HEK293 (cell line): ENCODE measurements around the gene ZDHHC11.

Experiments
- CTCF ChIA-PET: fragments of 350-600 bp; formaldehyde crosslinking; extraction: SDS; loops from one replicate; lab custom pipeline; 2021; ENCODE audit warnings: antibody characterized with exemption; lab: Yijun Ruan, JAX
- POLR2A ChIA-PET: fragments of 300-600 bp; formaldehyde crosslinking; extraction: SDS; loops from one replicate; lab custom pipeline; 2020; ENCODE audit warnings: antibody characterized with exemption, inconsistent platforms; lab: Yijun Ruan, JAX
- H3K27ac ChIP-seq: fragments of 200-500 bp; sonication (Bioruptor generic); 2 replicates; pipeline ENCODE4 v1.5.1; 2014; ENCODE audit warnings: low read depth, low read length, control low read depth, inconsistent platforms; ENCODE audit errors: extremely low read depth
- H3K36me3 ChIP-seq, 2 experiments: fragments of 200-500 bp in 1 of 2; sonication (Bioruptor generic) in 1 of 2; 1 replicate in 1 of 2; 2 replicates in 1 of 2; pipeline ENCODE4 v1.5.1; 2014 to 2017; ENCODE audit warnings: inconsistent platforms in 2 of 2, low read length in 2 of 2; ENCODE audit not compliant: control insufficient read depth in 2 of 2, insufficient read depth in 1 of 2
- H3K4me1 ChIP-seq: fragments of 200-500 bp; sonication (Bioruptor generic); 2 replicates; pipeline ENCODE4 v1.5.1; 2014; ENCODE audit warnings: mild to moderate bottlenecking, low read length, inconsistent platforms; ENCODE audit not compliant: control insufficient read depth, insufficient read depth
- H3K4me3 ChIP-seq: 2 replicates; pipeline ENCODE4 v1.5.1; 2011; ENCODE audit warnings: low read depth, mild to moderate bottlenecking, control low read depth, low read length, moderate library complexity
- H3K9me3 ChIP-seq: fragments of 200-500 bp; sonication (Bioruptor generic); 2 replicates; pipeline ENCODE4 v1.5.1; 2014; ENCODE audit warnings: low read depth, low read length, inconsistent platforms; ENCODE audit not compliant: control insufficient read depth, insufficient read depth
- ATF2 ChIP-seq: fragments of 450-650 bp; formaldehyde crosslinking; IDR thresholded peaks from 2 replicates; pipeline ENCODE4 v1.5.1; 2016; ENCODE audit warnings: missing biosample characterization, missing genetic modification characterization, low read depth
- GLI2 ChIP-seq: fragments of 450-650 bp; formaldehyde crosslinking; IDR thresholded peaks from 2 replicates; pipeline ENCODE4; 2017; ENCODE audit warnings: missing biosample characterization, missing genetic modification characterization, low read depth, borderline replicate concordance
- KLF1 ChIP-seq: fragments of 450-650 bp; formaldehyde crosslinking; IDR thresholded peaks from 2 replicates; pipeline ENCODE4 v1.5.1; 2016; ENCODE audit warnings: missing biosample characterization, missing genetic modification characterization
- KLF8 ChIP-seq: fragments of 450-650 bp; formaldehyde crosslinking; IDR thresholded peaks from 2 replicates; pipeline ENCODE4 v1.5.1; 2016; ENCODE audit warnings: missing biosample characterization, missing genetic modification characterization
- MYNN ChIP-seq: fragments of 450-650 bp; formaldehyde crosslinking; IDR thresholded peaks from 2 replicates; pipeline ENCODE4 v1.5.1; 2016; ENCODE audit warnings: missing biosample characterization, missing genetic modification characterization, borderline replicate concordance
- PRDM2 ChIP-seq: fragments of 450-650 bp; formaldehyde crosslinking; IDR thresholded peaks from 2 replicates; pipeline ENCODE4 v1.5.1; 2016; ENCODE audit warnings: missing biosample characterization, missing genetic modification characterization, borderline replicate concordance
- PRDM4 ChIP-seq: fragments of 450-650 bp; formaldehyde crosslinking; IDR thresholded peaks from 2 replicates; pipeline ENCODE4 v1.5.1; 2017; ENCODE audit warnings: missing biosample characterization, missing genetic modification characterization
- ZBTB26 ChIP-seq: fragments of 450-650 bp; formaldehyde crosslinking; optimal IDR thresholded peaks from 2 replicates; pipeline ENCODE3; 2016; ENCODE audit warnings: missing biosample characterization, mild to moderate bottlenecking, missing genetic modification characterization
- ZBTB44 ChIP-seq: fragments of 450-650 bp; IDR thresholded peaks from 2 replicates; pipeline ENCODE4 v1.5.1; 2018; ENCODE audit warnings: missing biosample characterization, mild to moderate bottlenecking, missing genetic modification characterization
- ZBTB49 ChIP-seq: fragments of 450-650 bp; formaldehyde crosslinking; IDR thresholded peaks from 2 replicates; pipeline ENCODE4 v1.5.1; 2016; ENCODE audit warnings: missing biosample characterization, missing genetic modification characterization, low read depth
- ZNF138 ChIP-seq: fragments of 450-650 bp; formaldehyde crosslinking; IDR thresholded peaks from 2 replicates; pipeline ENCODE4 v1.5.1; 2016; ENCODE audit warnings: missing biosample characterization, missing genetic modification characterization, borderline replicate concordance
- ZNF19 ChIP-seq: fragments of 450-650 bp; formaldehyde crosslinking; IDR thresholded peaks from 2 replicates; pipeline ENCODE4; 2016; ENCODE audit warnings: missing biosample characterization, missing genetic modification characterization, low read depth
- ZNF391 ChIP-seq: fragments of 450-650 bp; formaldehyde crosslinking; IDR thresholded peaks from 2 replicates; pipeline ENCODE4 v1.5.1; 2016; ENCODE audit warnings: low read depth, missing biosample characterization, missing genetic modification characterization, borderline replicate concordance
- ZNF398 ChIP-seq: fragments of 450-650 bp; formaldehyde crosslinking; IDR thresholded peaks from 2 replicates; pipeline ENCODE4 v1.5.1; 2017; ENCODE audit warnings: missing biosample characterization, missing genetic modification characterization
- ZNF529 ChIP-seq: fragments of 450-650 bp; formaldehyde crosslinking; IDR thresholded peaks from 2 replicates; pipeline ENCODE4 v1.5.1; 2017; ENCODE audit warnings: missing genetic modification characterization, missing biosample characterization; ENCODE audit not compliant: insufficient replicate concordance
- ZNF623 ChIP-seq: fragments of 450-650 bp; formaldehyde crosslinking; IDR thresholded peaks from 2 replicates; pipeline ENCODE4 v1.5.1; 2016; ENCODE audit warnings: missing biosample characterization, missing genetic modification characterization
- ZNF664 ChIP-seq: fragments of 450-650 bp; formaldehyde crosslinking; IDR thresholded peaks from 2 replicates; pipeline ENCODE4 v1.5.1; 2016; ENCODE audit warnings: missing biosample characterization, missing genetic modification characterization
- ZNF776 ChIP-seq: fragments of 450-650 bp; formaldehyde crosslinking; IDR thresholded peaks from 2 replicates; pipeline ENCODE4 v1.5.0; 2017; ENCODE audit warnings: missing biosample characterization, missing genetic modification characterization, borderline replicate concordance

The ZDHHC11 gene

GRCh38 chr5:893711-894110, 42.9 kb upstream of the ZDHHC11 start (continued):
- TF ChIP-seq PRDM4 (tag by site-specific recombination), result no peak
- TF ChIP-seq ATF2, result no peak

GRCh38 chr5:893137-893506, 42.3 kb upstream of the ZDHHC11 start:
- peak overlapping the region; percentile 90 for H3K4me3 ChIP-seq
- ChIA-PET POLR2A (interaction anchor here (0.6 to 1.7 kb wide), 13 partner anchors 8 to 447 kb away, joined by 3 to 5 read pairs (median 4); partner anchors contain the start of gene TPPP), CTCF (interaction anchor here (2.6 to 3.5 kb wide), 2 partner anchors 9 to 13 kb away, joined by 11 to 18 read pairs; no protein-coding TSS in a partner anchor)
- H3K9me3 ChIP-seq, result no peaks in the 10 kb centered on the region
- H3K4me1 ChIP-seq, result peaks cover 7% of the 10 kb centered on the region; the same call in 1 of the 2 replicates
- peaks cover 47 to 71% of the 10 kb centered on the region in 2 experiments for H3K36me3 ChIP-seq
- peak overlapping the region; percentile 86; the same call in 1 of the 2 replicates for H3K27ac ChIP-seq
- TF ChIP-seq ZNF776 (tag by site-specific recombination), result no peak
- 0 out of 2 replicates have a peak, but pooled peaks have one; percentile 13 for TF ChIP-seq KLF1 (tag by site-specific recombination)
- TF ChIP-seq ZNF529, result no peak
- TF ChIP-seq ZBTB44, result no peak
- TF ChIP-seq ZBTB49 (tag by site-specific recombination), result no peak
- TF ChIP-seq ZNF623 (tag by site-specific recombination), result no peak
- TF ChIP-seq ZNF19 (tag by site-specific recombination), result no peak
- TF ChIP-seq MYNN (tag by site-specific recombination), result no peak
- no peak for TF ChIP-seq ZBTB26 (tag by site-specific recombination)
- no peak for TF ChIP-seq ZNF398 (tag by site-specific recombination)
- no peak for TF ChIP-seq GLI2 (tag by site-specific recombination)
- 0 out of 2 replicates have a peak, but pooled peaks have one; percentile 1 for TF ChIP-seq KLF8 (tag by site-specific recombination)
- TF ChIP-seq ZNF138, result no peak
- no peak for TF ChIP-seq PRDM2 (tag by site-specific recombination)
- no peak for TF ChIP-seq ZNF664 (tag by site-specific recombination)
- TF ChIP-seq ZNF391 (tag by site-specific recombination), result no peak
